ENCODE results near the gene MAGOHB.

Gene MAGOHB

DNA sequence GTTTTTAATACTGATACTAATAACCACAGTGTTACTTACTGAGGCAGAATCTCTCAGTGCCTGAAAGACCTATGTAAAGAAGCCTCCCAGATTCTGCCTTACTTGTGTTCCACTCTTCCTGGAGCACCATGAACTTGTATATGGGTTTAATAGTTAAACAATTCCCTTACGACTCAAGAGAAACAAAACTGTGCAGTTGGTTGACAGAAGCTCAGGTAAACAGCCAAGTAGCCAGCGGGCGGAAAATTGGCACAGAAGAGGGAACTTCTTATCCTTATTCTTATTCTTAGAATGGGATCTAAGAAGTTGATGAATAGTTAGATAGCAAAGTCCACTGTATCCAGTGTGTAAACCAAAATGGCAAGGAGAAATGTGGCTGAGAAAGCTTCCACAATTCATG is 22.7 kb upstream of the MAGOHB start:
- TF ChIP-seq POLR2A (IDR thresholded peaks at IDR 0.05; ENCODE audit: low read depth, low read length) (no peak), POU2F2 (IDR thresholded peaks at IDR 0.05; ENCODE audit: low read depth, low read length) (no peak), SPI1 (IDR thresholded peaks at IDR 0.05; ENCODE audit: low read depth, low read length) (no peak), PAX5 (IDR thresholded peaks at IDR 0.05; ENCODE audit: insufficient read depth, low read length, severe bottlenecking) (no peak), POLR2AphosphoS5 (IDR thresholded peaks at IDR 0.05; ENCODE audit: low read depth, low read length) (no peak), TAF1 (IDR thresholded peaks at IDR 0.05; ENCODE audit: low read depth, low read length) (no peak)
- no peak for FAIRE-seq
- no peak for DNase-seq (ENCODE audit: insufficient read length, low spot score)

DNA sequence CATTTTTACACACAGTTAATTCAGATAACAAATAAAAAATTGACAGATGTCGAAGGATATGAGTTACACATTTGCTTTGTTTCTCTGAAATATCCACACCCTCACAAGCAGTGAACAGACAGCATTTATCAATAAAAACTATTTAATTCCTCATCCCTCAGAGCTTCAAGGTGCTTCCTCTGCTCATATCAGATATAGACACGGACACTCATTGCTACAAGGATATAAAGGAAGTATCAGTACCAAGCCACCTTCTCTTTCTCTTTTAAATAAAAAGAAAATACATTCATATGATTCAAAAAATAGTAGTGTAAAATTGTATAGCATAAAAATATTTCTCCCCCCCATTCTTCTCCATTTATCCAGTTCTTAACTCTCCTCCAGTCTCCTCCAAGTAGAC is 21.9 kb upstream of the MAGOHB start:
- no peak for FAIRE-seq
- TF ChIP-seq PAX5 (IDR thresholded peaks at IDR 0.05; ENCODE audit: insufficient read depth, low read length, severe bottlenecking), result no peak
- TF ChIP-seq POLR2AphosphoS5 (IDR thresholded peaks at IDR 0.05; ENCODE audit: low read depth, low read length), result no peak
- TF ChIP-seq SPI1 (IDR thresholded peaks at IDR 0.05; ENCODE audit: low read depth, low read length), result no peak
- TF ChIP-seq POLR2A (IDR thresholded peaks at IDR 0.05; ENCODE audit: low read depth, low read length), result no peak
- DNase-seq (ENCODE audit: insufficient read length, low spot score), result no peak

DNA sequence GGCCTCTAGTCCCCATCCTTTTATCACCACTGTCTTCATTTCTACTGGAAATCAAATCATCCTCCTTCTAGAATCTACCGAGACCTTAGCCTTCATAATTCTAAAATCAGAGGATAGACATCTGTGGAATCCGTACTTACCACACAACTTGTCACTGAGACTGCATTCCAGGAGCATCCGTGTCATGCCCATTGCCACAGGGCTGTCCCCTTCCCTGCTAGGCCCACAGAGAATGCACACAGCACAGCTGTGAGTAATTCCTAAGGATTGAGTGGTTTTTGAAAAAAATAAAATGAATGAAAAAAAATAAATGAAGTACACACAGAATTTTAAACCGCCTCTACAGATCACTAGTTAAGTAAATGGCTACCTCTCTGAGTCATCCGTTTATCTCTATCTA is 21.0 kb upstream of the MAGOHB start:
- no peak for DNase-seq (ENCODE audit: insufficient read length, low spot score)
- FAIRE-seq, result no peak
- no peak for TF ChIP-seq POLR2AphosphoS5 (IDR thresholded peaks at IDR 0.05; ENCODE audit: low read depth, low read length)
- TF ChIP-seq SPI1 (IDR thresholded peaks at IDR 0.05; ENCODE audit: low read depth, low read length), result no peak
- TF ChIP-seq POU2F2 (IDR thresholded peaks at IDR 0.05; ENCODE audit: low read depth, low read length), result no peak
- TF ChIP-seq TAF1 (IDR thresholded peaks at IDR 0.05; ENCODE audit: low read depth, low read length), result no peak
- TF ChIP-seq POLR2A (IDR thresholded peaks at IDR 0.05; ENCODE audit: low read depth, low read length), result no peak
- TF ChIP-seq PAX5 (IDR thresholded peaks at IDR 0.05; ENCODE audit: insufficient read depth, low read length, severe bottlenecking), result no peak

DNA sequence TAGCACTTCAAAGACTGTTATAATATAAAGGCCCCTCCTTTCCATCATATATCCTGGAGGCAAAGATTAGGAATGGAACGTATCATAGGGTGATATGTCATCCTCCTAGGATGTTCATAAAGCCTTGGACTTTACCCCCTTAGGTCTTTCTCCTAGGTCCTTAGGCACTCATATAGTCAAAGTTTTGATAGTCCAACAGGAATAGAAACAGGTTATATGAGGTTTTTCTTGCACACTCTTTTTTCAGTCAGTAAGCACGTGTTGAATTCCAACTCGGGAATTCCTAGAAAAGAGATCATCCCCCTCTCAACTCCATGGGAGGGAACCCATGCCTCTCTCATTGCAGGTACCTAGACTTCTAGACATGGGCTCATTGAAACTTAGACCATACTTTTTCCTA is 20.1 kb upstream of the MAGOHB start:
- no peak for FAIRE-seq
- no peak for DNase-seq (ENCODE audit: insufficient read length, low spot score)
- TF ChIP-seq SPI1 (IDR thresholded peaks at IDR 0.05; ENCODE audit: low read depth, low read length), result no peak
- TF ChIP-seq POU2F2 (IDR thresholded peaks at IDR 0.05; ENCODE audit: low read depth, low read length), result no peak
- no peak for TF ChIP-seq PAX5 (IDR thresholded peaks at IDR 0.05; ENCODE audit: insufficient read depth, low read length, severe bottlenecking)
- TF ChIP-seq TAF1 (IDR thresholded peaks at IDR 0.05; ENCODE audit: low read depth, low read length), result no peak
- no peak for TF ChIP-seq POLR2A (IDR thresholded peaks at IDR 0.05; ENCODE audit: low read depth, low read length)
- TF ChIP-seq POLR2AphosphoS5 (IDR thresholded peaks at IDR 0.05; ENCODE audit: low read depth, low read length), result no peak

DNA sequence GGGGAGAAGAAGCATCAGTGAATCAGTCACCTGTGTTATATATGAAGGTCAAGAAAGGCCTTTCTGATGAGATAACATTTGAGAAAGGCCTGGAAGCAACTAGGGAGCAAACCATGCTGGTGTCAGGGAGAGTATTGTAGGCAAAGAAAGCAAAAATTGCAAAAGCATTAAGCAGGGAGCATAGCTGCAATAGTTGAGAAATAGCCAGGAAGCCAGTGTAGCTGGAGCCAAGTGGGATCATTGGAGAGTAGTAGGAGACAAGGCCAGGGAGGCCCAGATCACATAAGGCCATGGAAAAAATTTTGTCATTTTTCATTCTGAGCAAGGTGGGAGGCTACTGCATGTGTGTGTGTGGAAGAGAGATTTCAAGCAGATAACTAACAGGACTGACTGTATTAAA is 18.8 kb upstream of the MAGOHB start:
- FAIRE-seq, result no peak
- DNase-seq (ENCODE audit: insufficient read length, low spot score), result no peak
- TF ChIP-seq PAX5 (IDR thresholded peaks at IDR 0.05; ENCODE audit: insufficient read depth, low read length, severe bottlenecking), result no peak
- TF ChIP-seq POLR2AphosphoS5 (IDR thresholded peaks at IDR 0.05; ENCODE audit: low read depth, low read length), result no peak
- TF ChIP-seq POU2F2 (IDR thresholded peaks at IDR 0.05; ENCODE audit: low read depth, low read length), result no peak
- no peak for TF ChIP-seq SPI1 (IDR thresholded peaks at IDR 0.05; ENCODE audit: low read depth, low read length)
- no peak for TF ChIP-seq TAF1 (IDR thresholded peaks at IDR 0.05; ENCODE audit: low read depth, low read length)
- TF ChIP-seq POLR2A (IDR thresholded peaks at IDR 0.05; ENCODE audit: low read depth, low read length), result no peak

DNA sequence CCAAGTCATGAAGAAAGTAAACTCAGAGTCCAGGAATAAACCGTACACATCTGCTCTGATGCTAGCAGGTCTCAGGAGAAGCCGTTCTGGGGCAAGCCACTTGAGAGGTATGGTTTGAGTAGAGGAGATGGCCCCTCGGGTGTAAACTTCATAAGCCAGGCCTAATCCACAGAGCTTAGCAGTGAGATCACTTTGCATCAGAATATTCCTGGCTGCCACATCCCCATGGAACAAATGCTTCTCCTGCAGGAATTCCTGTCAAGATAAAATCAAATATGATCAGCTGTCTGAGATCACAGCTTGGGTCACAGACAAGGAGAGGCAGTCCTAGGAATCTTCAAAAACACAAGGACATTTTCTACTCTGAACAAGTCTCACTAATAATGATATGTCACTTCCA is 11.2 kb upstream of the MAGOHB start:
- DNase-seq (ENCODE audit: insufficient read length, low spot score) (no peak), FAIRE-seq (no peak)
- TF ChIP-seq POLR2AphosphoS5 (IDR thresholded peaks at IDR 0.05; ENCODE audit: low read depth, low read length) (no peak), POLR2A (IDR thresholded peaks at IDR 0.05; ENCODE audit: low read depth, low read length) (no peak), TAF1 (IDR thresholded peaks at IDR 0.05; ENCODE audit: low read depth, low read length) (no peak), SPI1 (IDR thresholded peaks at IDR 0.05; ENCODE audit: low read depth, low read length) (no peak), PAX5 (IDR thresholded peaks at IDR 0.05; ENCODE audit: insufficient read depth, low read length, severe bottlenecking) (no peak), POU2F2 (IDR thresholded peaks at IDR 0.05; ENCODE audit: low read depth, low read length) (no peak)

DNA sequence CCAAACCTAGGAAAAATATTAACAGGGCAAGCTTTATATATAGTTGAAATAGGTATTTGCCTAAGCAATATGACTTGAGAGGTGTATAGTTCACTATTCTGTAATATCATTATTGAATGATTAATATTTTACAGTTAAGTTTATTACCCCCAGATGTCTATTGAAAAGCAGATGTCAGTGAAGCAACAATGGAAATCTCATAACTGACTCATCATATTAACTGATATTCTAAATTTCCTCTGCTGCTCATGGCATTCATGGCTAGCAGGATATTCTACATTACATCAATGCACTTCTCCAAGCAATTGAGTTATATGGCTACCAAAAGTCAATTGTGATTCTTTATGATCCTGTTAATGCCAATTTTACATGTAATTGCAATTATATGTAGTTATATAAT is 9.7 kb upstream of the MAGOHB start:
- TF ChIP-seq POLR2AphosphoS5 (IDR thresholded peaks at IDR 0.05; ENCODE audit: low read depth, low read length), result no peak
- TF ChIP-seq POLR2A (IDR thresholded peaks at IDR 0.05; ENCODE audit: low read depth, low read length), result no peak
- no peak for TF ChIP-seq POU2F2 (IDR thresholded peaks at IDR 0.05; ENCODE audit: low read depth, low read length)
- no peak for TF ChIP-seq TAF1 (IDR thresholded peaks at IDR 0.05; ENCODE audit: low read depth, low read length)
- no peak for TF ChIP-seq SPI1 (IDR thresholded peaks at IDR 0.05; ENCODE audit: low read depth, low read length)
- TF ChIP-seq PAX5 (IDR thresholded peaks at IDR 0.05; ENCODE audit: insufficient read depth, low read length, severe bottlenecking), result no peak
- DNase-seq (ENCODE audit: insufficient read length, low spot score), result no peak
- no peak for FAIRE-seq

DNA sequence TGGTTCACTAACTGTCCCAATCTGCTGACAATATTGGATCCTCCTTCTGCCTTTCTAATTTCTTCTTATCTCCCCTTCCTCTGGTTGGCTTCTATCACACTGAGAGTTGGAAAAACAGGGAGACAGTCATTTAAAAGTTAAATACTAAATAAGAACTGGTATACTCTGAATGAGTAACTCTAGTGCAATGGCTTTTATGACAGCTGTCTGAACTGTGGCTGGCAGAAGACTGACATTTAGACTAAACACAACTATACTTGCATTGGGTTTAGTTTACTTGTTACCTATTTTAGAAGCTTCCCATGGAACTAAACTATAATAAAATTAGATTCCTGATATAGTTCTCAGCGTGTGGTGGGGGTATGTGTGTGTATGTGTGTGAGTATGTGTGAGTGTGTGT is 7.9 kb upstream of the MAGOHB start:
- DNase-seq (ENCODE audit: insufficient read length, low spot score), result no peak
- no peak for TF ChIP-seq SPI1 (IDR thresholded peaks at IDR 0.05; ENCODE audit: low read depth, low read length)
- TF ChIP-seq PAX5 (IDR thresholded peaks at IDR 0.05; ENCODE audit: insufficient read depth, low read length, severe bottlenecking), result no peak
- TF ChIP-seq POLR2A (IDR thresholded peaks at IDR 0.05; ENCODE audit: low read depth, low read length), result no peak
- TF ChIP-seq POU2F2 (IDR thresholded peaks at IDR 0.05; ENCODE audit: low read depth, low read length), result no peak
- no peak for TF ChIP-seq POLR2AphosphoS5 (IDR thresholded peaks at IDR 0.05; ENCODE audit: low read depth, low read length)
- no peak for TF ChIP-seq TAF1 (IDR thresholded peaks at IDR 0.05; ENCODE audit: low read depth, low read length)
- FAIRE-seq, result no peak

DNA sequence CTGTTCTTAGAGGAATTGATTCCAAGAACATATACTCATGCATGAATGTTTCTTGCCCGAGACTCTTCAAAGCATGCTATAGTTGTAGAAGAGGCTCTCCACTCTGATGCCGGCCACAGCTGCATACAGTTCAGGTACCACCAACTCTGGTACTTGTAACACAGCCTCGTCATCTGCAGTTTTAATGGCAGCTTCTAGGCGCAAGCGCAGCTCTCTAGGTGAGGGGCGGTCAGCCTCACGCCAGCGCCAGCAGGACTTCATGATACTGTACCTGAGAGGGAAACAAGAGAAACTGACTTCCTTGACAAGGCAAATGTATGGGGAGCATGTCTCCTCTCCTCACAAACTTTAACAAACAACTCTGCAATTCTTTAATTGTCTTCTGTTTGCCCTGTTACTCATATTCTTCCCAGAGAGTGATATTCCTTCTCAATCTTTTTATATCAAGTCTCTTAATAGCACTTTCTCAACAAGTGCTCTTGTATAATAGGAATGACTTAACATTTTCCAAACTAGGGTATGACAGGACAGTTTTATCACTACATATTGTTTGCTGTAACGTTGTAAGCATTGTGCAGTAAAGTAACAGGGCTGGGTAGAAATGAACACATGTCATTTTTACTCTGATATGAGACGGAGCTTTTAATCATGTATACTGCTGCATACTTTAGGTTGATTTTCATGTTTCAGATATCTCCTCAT is 6.8 kb upstream of the MAGOHB start:
- no peak for TF ChIP-seq POLR2A (IDR thresholded peaks at IDR 0.05; ENCODE audit: low read depth, low read length)
- no peak for TF ChIP-seq POU2F2 (IDR thresholded peaks at IDR 0.05; ENCODE audit: low read depth, low read length)
- TF ChIP-seq POLR2AphosphoS5 (IDR thresholded peaks at IDR 0.05; ENCODE audit: low read depth, low read length), result no peak
- no peak for TF ChIP-seq SPI1 (IDR thresholded peaks at IDR 0.05; ENCODE audit: low read depth, low read length)
- no peak for TF ChIP-seq PAX5 (IDR thresholded peaks at IDR 0.05; ENCODE audit: insufficient read depth, low read length, severe bottlenecking)
- no peak for TF ChIP-seq TAF1 (IDR thresholded peaks at IDR 0.05; ENCODE audit: low read depth, low read length)
- DNase-seq (ENCODE audit: insufficient read length, low spot score) (no peak), FAIRE-seq (no peak)
